HT1080 (cell line): ENCODE measurements around the gene RPRD2. TPM values are rescaled to one million over a fixed set of nuclear protein-coding genes. Genes with fewer than 3 reads are reported as not detected.
A peak's percentile ranks its signal among the peaks of the same experiment; 100 is the strongest.

Experiments used
- DNase-seq: peaks from one replicate; pipeline ENCODE4 v3.0.0-alpha.2; 2015; ENCODE audit warnings: low read depth
- total RNA-seq: library from RNA; depleted of rRNA; stranded (reverse); fragments of >200 nt; shearing (Covaris generic); gene quantifications from 2 replicates; pipeline ENCODE4 v1.2.3, GENCODE V29; 2014; rRNA removed

Gene RPRD2
- total RNA-seq, 1 experiment from 2014 or later = 8.7 TPM

- no peak for DNase-seq
These were observed 149.4 kb downstream of the RPRD2 start for GRCh38 chr1:150513351-150513791.

GRCh38 chr1:150514260-150514659 lies 150.3 kb downstream of the RPRD2 start:
- no peak for DNase-seq

- no peak for DNase-seq
These were observed 151.0 kb downstream of the RPRD2 start for GRCh38 chr1:150514913-150515327.

GRCh38 chr1:150515328-150516049 lies 151.5 kb downstream of the RPRD2 start, which contains the start of gene FALEC:
TSS of gene FALEC (plus strand) at chr1:150515752.
- DNase-seq = peak; percentile 97

GRCh38 chr1:150516050-150516591 lies 152.2 kb downstream of the RPRD2 start:
- DNase-seq = peak; percentile 30

GRCh38 chr1:150516616-150517015 lies 152.7 kb downstream of the RPRD2 start:
- DNase-seq = no peak

GRCh38 chr1:150521196-150521968 lies 157.4 kb downstream of the RPRD2 start:
- DNase-seq = no peak

- DNase-seq = no peak
These were observed 161.4 kb downstream of the RPRD2 start for GRCh38 chr1:150525348-150525747.

Other genes starting within 250 kb of the RPRD2 start
- gene PLEKHO1, start 214.2 kb upstream of the RPRD2 start, total RNA-seq = 45.1 and 50.1 TPM in 2 replicates
- 24.4 and 37.7 TPM in 2 replicates for gene ANP32E, start 128.0 kb upstream of the RPRD2 start, total RNA-seq
- not detected in 2 replicates for gene CA14, start 106.4 kb upstream of the RPRD2 start, total RNA-seq
- gene APH1A, start 95.1 kb upstream of the RPRD2 start, total RNA-seq = 134 and 160 TPM in 2 replicates
- gene C1orf54, start 91.4 kb upstream of the RPRD2 start, total RNA-seq = 0.47 and 0.84 TPM in 2 replicates
- 3.2 and 5.7 TPM in 2 replicates for gene CIART, start 81.6 kb upstream of the RPRD2 start, total RNA-seq
- gene MRPS21, start 70.3 kb upstream of the RPRD2 start, total RNA-seq = 72.0 and 99.7 TPM in 2 replicates
- gene PRPF3, start 42.6 kb upstream of the RPRD2 start, total RNA-seq = 44.8 and 45.4 TPM in 2 replicates
- 21.0 and 30.4 TPM in 2 replicates for gene TARS2, start 123.3 kb downstream of the RPRD2 start, total RNA-seq
- 11.3 and 17.7 TPM in 2 replicates for gene ECM1, start 144.0 kb downstream of the RPRD2 start, total RNA-seq
- gene FALEC, start 151.6 kb downstream of the RPRD2 start, total RNA-seq = not detected in 2 replicates
- 0.06 and 0.47 TPM in 2 replicates for gene ADAMTSL4, start 185.3 kb downstream of the RPRD2 start, total RNA-seq
- gene MCL1, start 215.5 kb downstream of the RPRD2 start, total RNA-seq = 237 and 264 TPM in 2 replicates